Measurements from ENCODE around the gene TCN2.

Gene TCN2

DNA sequence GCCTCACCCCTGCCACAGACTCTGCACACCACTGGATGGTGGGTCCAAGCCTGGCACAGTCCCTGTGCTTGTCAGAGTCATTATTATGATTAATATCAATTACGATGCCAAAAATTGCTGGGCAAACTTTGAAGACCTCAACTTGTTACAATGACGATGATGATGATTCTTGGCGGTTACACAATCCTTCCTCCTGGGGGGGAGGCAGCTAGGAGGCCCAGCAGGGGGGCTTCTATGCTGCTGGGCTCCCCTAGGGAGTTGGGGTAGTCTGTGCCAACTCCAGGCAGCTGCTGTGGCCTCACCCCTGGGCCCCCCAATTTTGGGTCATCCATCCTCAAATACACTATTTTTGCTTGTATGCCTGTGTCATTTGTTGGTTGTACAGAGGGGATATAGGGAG is 40.6 kb downstream of the TCN2 start:
- TF ChIP-seq SIN3A (IDR thresholded peaks at IDR 0.05; ENCODE audit: borderline replicate concordance, insufficient read depth, low read length) (no peak), TAF1 (IDR thresholded peaks at IDR 0.05; ENCODE audit: borderline replicate concordance, insufficient read depth, low read length) (no peak), POLR2AphosphoS5 (IDR thresholded peaks at IDR 0.05; ENCODE audit: low read depth, low read length) (no peak), REST (IDR thresholded peaks at IDR 0.05; ENCODE audit: insufficient read depth in 1 of 2, low read depth in 2 of 2, low read length in 2 of 2) (no peak), FOXP2 (optimal IDR thresholded peaks at IDR 0.05; ENCODE audit: borderline replicate concordance, extremely low read depth, extremely low read length, insufficient read depth) (no peak)

GRCh38 chr22:30648825-30649224 is 41.9 kb downstream of the TCN2 start:
- TF ChIP-seq REST (IDR thresholded peaks at IDR 0.05; ENCODE audit: insufficient read depth in 1 of 2, low read depth in 2 of 2, low read length in 2 of 2) (no peak), TAF1 (IDR thresholded peaks at IDR 0.05; ENCODE audit: borderline replicate concordance, insufficient read depth, low read length) (no peak), POLR2AphosphoS5 (IDR thresholded peaks at IDR 0.05; ENCODE audit: low read depth, low read length) (no peak), SIN3A (IDR thresholded peaks at IDR 0.05; ENCODE audit: borderline replicate concordance, insufficient read depth, low read length) (no peak)

GRCh38 chr22:30649430-30650007 is 42.5 kb downstream of the TCN2 start:
- no peak for TF ChIP-seq TAF1 (IDR thresholded peaks at IDR 0.05; ENCODE audit: borderline replicate concordance, insufficient read depth, low read length)
- no peak for TF ChIP-seq SIN3A (IDR thresholded peaks at IDR 0.05; ENCODE audit: borderline replicate concordance, insufficient read depth, low read length)
- no peak for TF ChIP-seq REST (IDR thresholded peaks at IDR 0.05; ENCODE audit: insufficient read depth in 1 of 2, low read depth in 2 of 2, low read length in 2 of 2)
- TF ChIP-seq FOXP2 (optimal IDR thresholded peaks at IDR 0.05; ENCODE audit: borderline replicate concordance, extremely low read depth, extremely low read length, insufficient read depth) = no peak
- TF ChIP-seq POLR2AphosphoS5 (IDR thresholded peaks at IDR 0.05; ENCODE audit: low read depth, low read length) = no peak

GRCh38 chr22:30650508-30651116 is 43.6 kb downstream of the TCN2 start:
- TF ChIP-seq REST (IDR thresholded peaks at IDR 0.05; ENCODE audit: insufficient read depth in 1 of 2, low read depth in 2 of 2, low read length in 2 of 2) (no peak), FOXP2 (optimal IDR thresholded peaks at IDR 0.05; ENCODE audit: borderline replicate concordance, extremely low read depth, extremely low read length, insufficient read depth) (no peak), POLR2AphosphoS5 (IDR thresholded peaks at IDR 0.05; ENCODE audit: low read depth, low read length) (no peak), TAF1 (IDR thresholded peaks at IDR 0.05; ENCODE audit: borderline replicate concordance, insufficient read depth, low read length) (no peak)
